ENCODE measurements around the gene CAMK1.

The CAMK1 gene

DNA sequence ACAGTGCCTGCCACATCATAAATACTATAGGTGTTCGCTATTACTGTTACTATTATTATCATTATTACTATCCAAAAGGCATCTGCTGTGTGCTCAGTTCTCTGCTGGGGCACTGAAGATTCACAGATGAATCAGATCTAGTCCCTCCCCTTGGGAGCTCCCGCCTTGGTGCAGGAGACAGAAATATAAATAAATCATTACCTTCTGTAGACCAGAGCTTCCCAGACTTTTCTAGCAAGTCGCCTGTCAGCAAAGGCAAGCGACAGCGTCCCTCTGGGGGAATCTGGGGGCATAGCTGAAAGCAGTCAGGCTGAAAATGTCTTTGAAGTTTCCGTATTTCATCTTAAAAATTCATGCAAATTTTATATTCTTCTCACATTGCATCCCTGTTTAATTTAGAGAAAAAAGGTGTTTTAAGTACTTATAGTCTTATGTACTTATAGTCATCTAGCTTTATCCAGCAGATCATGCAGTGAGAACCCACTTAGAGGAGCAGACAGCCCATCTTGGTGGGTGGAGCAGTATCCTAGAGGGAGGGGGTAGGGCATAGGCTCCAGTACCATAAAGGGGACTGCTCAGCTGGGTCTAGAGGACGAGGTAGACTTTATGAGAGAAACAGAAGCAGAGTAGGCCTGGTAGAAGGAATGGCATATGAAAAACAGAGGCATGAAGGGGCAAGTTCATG is 48.6 kb downstream of the CAMK1 start:
- no peak overlapping the region for H3K27ac ChIP-seq
- TF ChIP-seq ZFX (IDR thresholded peaks at IDR 0.05; ENCODE audit: borderline replicate concordance) = no peak
- no peak for TF ChIP-seq CTCF (IDR thresholded peaks at IDR 0.05)

DNA sequence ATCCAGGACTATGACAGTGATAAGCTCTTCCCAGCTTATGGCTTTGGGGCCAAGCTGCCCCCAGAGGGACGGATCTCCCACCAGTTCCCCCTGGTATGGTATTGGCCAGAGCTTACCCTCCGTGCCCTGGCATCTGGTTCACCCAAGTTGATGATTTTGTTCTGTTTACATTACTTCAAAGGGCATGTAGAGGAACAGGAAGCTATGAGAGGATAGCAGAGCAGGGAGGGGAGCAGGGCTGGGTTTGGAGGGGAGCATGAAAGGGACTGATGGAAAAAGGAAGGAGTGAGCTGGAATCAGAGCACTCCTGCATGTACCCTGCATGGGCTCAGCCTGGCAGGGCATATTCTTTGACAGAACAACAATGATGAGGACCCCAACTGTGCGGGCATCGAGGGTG is 51.6 kb downstream of the CAMK1 start:
- TF ChIP-seq CTCF (IDR thresholded peaks at IDR 0.05) (no peak), ZFX (IDR thresholded peaks at IDR 0.05; ENCODE audit: borderline replicate concordance) (no peak)
- no peak overlapping the region for H3K27ac ChIP-seq

DNA sequence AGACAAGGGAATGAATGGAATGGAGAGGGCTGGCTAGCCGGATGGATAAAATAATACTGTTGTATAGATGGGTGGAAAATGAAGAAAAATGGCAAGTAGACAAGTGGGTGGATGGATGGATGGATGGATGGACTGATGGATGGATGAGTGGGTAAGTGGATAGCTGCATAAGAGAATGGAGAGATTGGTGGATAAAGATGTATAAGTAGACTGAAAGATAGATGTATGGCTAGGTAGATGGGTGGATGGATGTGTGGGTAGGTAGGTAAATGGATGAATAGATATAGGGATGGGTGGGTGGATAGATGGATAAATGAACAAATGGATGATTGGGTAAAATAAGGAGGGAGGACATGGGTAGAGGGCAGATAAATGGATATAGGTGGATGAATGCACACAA is 52.2 kb downstream of the CAMK1 start:
- no peak for TF ChIP-seq ZFX (IDR thresholded peaks at IDR 0.05; ENCODE audit: borderline replicate concordance)
- H3K27ac ChIP-seq = no peak overlapping the region

DNA sequence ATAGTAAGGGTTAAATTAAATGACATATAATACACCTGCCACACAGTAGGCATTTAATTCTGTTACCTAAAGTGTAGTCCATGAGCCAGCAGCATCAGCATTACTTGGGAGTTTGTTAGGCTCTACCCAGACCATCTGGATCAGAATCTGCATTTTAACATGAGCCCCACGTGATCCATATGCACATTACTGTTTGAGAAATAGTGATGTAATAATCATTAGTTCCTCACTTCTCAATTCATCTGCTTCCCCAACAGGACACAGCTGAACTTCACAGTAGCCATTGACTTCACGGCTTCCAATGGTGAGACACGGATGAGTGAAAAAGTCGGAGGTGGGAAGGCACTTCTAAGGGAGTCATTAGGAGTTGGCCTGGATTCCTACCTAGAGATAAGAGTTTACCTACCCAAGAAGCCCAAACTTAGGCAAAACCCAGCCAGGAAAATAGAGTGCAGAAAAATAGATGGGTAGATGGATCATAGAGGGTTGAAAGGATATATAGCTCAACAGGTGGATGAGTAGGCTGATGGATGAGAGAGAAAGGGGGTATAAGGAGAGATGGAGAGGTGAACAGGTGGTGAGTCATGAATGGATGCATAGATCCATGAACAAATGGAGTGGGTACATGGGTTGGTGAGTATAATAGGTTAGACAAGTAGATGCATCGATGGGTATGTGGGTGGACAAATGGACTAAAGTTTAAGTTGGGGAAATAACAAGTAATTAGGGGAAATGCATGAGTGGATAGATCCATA is 52.8 kb downstream of the CAMK1 start:
- no peak overlapping the region for H3K27ac ChIP-seq
- TF ChIP-seq CTCF (IDR thresholded peaks at IDR 0.05) = no peak
- TF ChIP-seq ZFX (IDR thresholded peaks at IDR 0.05; ENCODE audit: borderline replicate concordance) = no peak

- no peak overlapping the region for H3K27ac ChIP-seq
- no peak for TF ChIP-seq ZFX (IDR thresholded peaks at IDR 0.05; ENCODE audit: borderline replicate concordance)
- peak; percentile 24; the same call in 1 of the 2 replicates for TF ChIP-seq CTCF (IDR thresholded peaks at IDR 0.05)
Observed at GRCh38 chr3:9715764-9716437, 53.8 kb downstream of the CAMK1 start.

DNA sequence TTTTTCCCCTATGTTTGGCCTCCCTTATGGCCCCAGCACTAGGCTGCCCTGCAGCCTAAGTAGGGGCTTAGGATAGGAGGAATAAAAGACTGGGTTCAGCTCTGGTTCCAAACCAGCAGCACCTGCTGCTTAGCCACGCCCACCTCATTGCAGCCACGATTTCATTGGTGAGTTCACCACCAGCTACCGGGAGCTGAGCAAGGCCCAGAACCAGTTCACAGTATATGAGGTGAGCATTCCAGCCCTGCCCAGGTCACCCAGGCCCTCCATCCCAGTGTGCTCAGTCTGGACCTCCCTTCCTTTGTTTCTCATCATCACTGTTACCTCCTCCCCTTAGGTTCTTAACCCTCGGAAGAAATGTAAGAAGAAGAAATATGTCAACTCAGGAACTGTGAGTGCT is 54.6 kb downstream of the CAMK1 start:
- TF ChIP-seq CTCF (IDR thresholded peaks at IDR 0.05) (no peak), ZFX (IDR thresholded peaks at IDR 0.05; ENCODE audit: borderline replicate concordance) (no peak)
- no peak overlapping the region for H3K27ac ChIP-seq

DNA sequence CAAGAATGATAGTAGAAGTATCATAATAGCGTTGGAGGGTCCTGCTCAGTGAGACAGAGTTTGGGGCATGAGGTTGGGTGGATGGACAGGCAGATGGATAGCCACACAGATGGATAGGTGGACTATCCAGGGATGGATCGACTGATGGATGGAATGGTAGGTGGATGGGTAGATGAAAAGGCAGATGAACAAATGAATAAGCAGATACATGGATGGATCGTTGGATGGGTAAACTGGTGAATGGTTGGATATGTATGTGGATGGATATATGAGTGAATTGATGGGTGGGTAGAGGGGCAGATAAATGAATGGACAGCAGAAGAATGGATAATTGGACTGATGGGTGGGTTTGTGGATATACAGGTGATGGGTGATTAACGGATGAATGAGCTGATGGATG is 56.6 kb downstream of the CAMK1 start:
- TF ChIP-seq CTCF (IDR thresholded peaks at IDR 0.05) = no peak
- no peak for TF ChIP-seq ZFX (IDR thresholded peaks at IDR 0.05; ENCODE audit: borderline replicate concordance)
- H3K27ac ChIP-seq = no peak overlapping the region

All from 22Rv1 (cell line).